GM12891 (cell line): ENCODE data around the gene GMPR.

Experiments used
- POLR2AphosphoS5 ChIP-seq: IDR thresholded peaks from 2 replicates; pipeline ENCODE4 v1.6.1; 2011; ENCODE audit warnings: low read depth, low read length, control low read depth
- TAF1 ChIP-seq: IDR thresholded peaks from 2 replicates; pipeline ENCODE4 v1.6.1; 2011; ENCODE audit warnings: low read depth, low read length, control low read depth

GRCh38 chr6:16278750-16279149 lies 40.4 kb downstream of the GMPR start:
- TF ChIP-seq POLR2AphosphoS5: no peak
- TF ChIP-seq TAF1: no peak
